Left cardiac atrium (tissue), 4 donors: ENCODE measurements around the gene NKPD1. TPM values are rescaled to one million over a fixed set of nuclear protein-coding genes. Genes with fewer than 3 reads are reported as not detected.

Experiments used
- ATAC-seq, 2 donors: fragments of 200-7000 bp; cut with Tn5 transposase; one replicate each; pipeline ENCODE4 v1.9.1; 2020; ENCODE audit warnings: mild to moderate bottlenecking in 2 of 2, moderate library complexity in 2 of 2
- DNase-seq: peaks from one replicate; pipeline ENCODE4 v3.0.0-alpha.2; 2020
- intact Hi-C, 2 donors: fragments of 100-400 bp; cut with DNase I; formaldehyde crosslinking; loops; one replicate each; pipeline versions ENCODE4 v1.14.1 to v1.15.1; 2022 to 2023
- total RNA-seq, 2 donors: library from RNA; stranded (reverse); fragmentation: NEBNext Ultra II Directional; extraction: Animal tissue kit (Norgen Biotek cat#: 25700); gene quantifications; one replicate each; pipeline ENCODE4 v1.2.1, GENCODE V29; 2021
- donor health status: DM: no; HTN: yes; CAD: no.
- donor health status: DM: no; HTN: yes; CAD: no; lungs with severe emphysema.
- donor health status: DM: yes; HTN: yes; CAD: no.
- donor health status: Dilated cardiomyopathy.

NKPD1 gene
- total RNA-seq, 2 donors from 2014 or later, result 0.05 TPM; not detected in 1

- intact Hi-C loops, result no loop called here
- DNase-seq, result no peak
- no peak for ATAC-seq
Observed at GRCh38 chr19:45144431-45145269, 16.1 kb downstream of the NKPD1 start.

- no peak for ATAC-seq
- intact Hi-C loops, result no loop called here
- DNase-seq, result no peak
Observed at GRCh38 chr19:45142726-45143110, 18.1 kb downstream of the NKPD1 start.

- DNase-seq, result no peak
- no peak for ATAC-seq
- intact Hi-C loops, result no loop called here
Observed at GRCh38 chr19:45142016-45142725, 18.6 kb downstream of the NKPD1 start.

DNA sequence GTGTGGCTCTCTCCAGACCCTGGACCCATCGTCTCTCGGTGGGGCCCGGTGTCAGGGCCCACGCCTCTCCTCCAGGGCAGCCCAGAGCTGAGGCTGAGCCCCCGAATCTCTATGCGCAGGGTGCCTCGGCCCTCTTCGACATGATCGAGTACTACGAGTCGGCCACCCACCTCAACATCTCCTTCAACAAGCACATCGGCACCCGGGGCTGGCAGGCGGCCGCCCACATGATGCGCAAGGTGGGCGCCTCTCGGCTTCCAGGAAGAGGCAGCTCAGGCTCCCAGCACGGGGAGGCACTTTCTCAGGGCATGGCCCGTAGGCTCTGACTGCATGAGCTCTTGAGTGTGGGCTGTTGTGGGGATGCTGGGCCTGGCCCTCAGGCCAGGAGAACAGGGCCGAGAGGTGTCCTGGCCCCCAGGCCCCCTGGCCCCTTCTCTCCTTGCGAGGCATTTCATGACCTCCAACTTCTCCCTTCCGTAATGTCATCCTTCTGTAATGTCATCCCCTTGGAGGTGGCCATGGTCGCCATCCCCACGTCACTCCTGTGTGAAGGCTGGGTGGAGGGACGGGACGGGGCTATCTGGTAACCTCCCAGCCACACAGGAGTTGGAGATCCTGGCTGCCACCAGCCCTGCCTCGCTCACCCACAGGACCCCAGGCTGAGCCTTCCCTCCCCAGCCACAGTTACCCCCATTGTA, 19.4 kb downstream of the NKPD1 start:
- intact Hi-C loops, result no loop called here
- DNase-seq (no peak), ATAC-seq (no peak)

DNA sequence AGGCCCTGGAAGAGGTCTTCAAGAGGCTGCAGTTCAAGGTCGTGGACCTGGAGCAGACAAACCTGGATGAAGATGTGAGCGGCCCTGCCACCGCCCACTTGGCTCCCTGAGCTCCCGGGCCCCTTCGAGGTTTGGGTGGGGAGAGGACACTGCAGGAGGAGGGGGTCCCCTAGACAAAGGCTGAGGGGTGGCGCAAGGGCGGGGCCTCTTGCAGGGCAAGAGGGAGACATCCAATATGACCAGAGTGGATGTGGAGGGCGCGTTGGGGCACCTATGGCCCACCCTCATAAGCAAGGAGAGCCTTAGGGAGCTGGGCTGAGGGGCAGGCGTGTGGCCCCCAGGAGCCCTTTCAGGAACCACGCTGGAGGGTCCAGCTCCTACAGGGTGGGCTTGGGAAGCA, 20.2 kb downstream of the NKPD1 start:
- no peak for DNase-seq
- intact Hi-C loops, result no loop called here
- no peak for ATAC-seq

- intact Hi-C loops, result no loop called here
- ATAC-seq (no peak), DNase-seq (no peak)
Observed at GRCh38 chr19:45140144-45140503, 20.7 kb downstream of the NKPD1 start.

- intact Hi-C loops, result no loop called here
- no peak for DNase-seq
- ATAC-seq, result no peak
Observed at GRCh38 chr19:45139286-45140143, 21.3 kb downstream of the NKPD1 start.

- ATAC-seq (no peak), DNase-seq (no peak)
- intact Hi-C loops, result no loop called here
Observed at GRCh38 chr19:45138303-45138751, 22.5 kb downstream of the NKPD1 start.

DNA sequence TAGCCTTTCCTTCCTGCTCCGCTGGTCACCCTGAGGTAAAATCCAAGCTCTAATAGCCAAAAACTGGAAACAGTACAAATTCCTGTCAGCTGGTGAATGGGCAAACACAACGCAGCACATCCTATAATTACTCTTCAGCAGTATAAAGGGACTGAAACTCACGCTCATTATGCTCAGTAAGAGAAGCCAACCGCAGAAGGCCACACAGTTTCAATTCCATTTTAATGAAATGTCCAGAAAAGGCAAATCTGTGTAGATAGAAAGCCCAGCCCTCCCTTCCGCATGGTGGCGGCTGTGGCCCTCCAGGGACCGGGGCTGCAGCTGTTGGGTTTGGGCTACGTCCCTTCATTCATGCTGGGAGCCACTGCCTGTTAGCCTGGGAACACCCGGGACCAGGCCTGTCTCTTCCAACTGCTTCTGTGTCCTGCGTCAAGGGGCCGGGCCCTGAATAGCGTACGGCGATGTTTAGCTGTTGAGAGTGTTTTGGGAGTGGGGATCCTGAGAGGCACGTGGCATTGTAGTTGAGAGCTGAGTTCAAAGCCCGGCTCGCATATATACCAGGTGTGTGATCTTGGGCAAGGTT, 23.5 kb downstream of the NKPD1 start:
- intact Hi-C loops, result no loop called here
- peak; percentile 59 to 71 for ATAC-seq
- DNase-seq, result peak; percentile 42

GRCh38 chr19:45136507-45137178, 24.1 kb downstream of the NKPD1 start:
- DNase-seq (no peak), ATAC-seq (peak in 1 of 2 donors; percentile 34)
- intact Hi-C loops, result no loop called here

DNA sequence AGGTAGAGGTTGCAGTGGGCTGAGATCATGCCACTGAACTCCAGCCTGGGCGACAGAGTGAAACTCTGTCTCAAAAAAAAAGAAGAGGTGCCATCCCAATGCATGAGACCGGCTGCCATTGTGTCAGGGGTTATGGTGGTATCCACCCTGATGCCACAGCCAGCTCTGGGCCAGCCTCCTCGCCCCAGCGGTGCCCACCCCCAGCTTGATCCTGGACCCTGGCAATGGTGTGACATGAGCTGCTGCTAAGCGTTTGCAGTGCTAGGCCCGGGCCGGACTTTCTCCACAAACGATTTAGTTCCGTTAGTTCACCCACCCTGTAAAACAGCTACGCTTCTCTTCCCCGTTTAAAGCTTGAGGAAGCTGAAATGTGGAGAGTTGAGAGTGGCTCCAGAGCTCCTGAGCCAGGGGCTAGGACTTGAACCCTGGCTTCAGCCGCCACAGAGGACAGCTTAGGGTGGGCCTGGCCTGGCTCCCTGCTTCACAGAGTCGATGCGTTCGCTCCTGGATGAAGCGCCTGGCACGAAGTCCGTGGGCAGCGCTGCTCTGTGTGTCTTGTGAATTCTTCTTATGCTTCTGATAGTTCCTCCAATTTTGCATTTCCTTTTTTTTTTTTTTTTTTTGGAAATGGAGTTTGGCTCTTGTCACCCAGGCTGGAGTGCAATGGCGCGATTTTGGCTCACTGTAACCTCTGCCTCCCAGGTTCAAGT, 25.5 kb downstream of the NKPD1 start:
- DNase-seq, result no peak
- intact Hi-C loops, result no loop called here
- no peak for ATAC-seq

DNA sequence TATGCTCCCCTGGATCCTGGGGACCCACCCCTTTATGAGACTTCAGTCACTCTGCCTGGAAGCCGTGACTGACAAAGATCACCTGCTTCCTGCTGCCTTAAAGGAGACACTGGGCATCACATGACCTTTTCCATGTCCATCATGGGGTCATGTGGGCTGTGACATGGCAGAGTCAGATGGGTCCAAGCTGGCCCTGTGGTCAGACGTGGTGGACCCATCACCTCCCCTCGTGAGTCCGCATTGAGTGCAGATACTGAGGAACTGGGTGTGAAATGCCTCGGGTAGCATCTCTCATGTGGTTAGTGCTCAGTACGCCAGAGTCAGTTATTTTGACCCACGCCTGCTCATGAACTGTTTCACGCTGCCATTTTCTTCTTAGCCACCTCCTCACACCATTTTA, 27.1 kb downstream of the NKPD1 start:
- intact Hi-C loops, result no loop called here
- DNase-seq, result no peak
- ATAC-seq, result no peak

DNA sequence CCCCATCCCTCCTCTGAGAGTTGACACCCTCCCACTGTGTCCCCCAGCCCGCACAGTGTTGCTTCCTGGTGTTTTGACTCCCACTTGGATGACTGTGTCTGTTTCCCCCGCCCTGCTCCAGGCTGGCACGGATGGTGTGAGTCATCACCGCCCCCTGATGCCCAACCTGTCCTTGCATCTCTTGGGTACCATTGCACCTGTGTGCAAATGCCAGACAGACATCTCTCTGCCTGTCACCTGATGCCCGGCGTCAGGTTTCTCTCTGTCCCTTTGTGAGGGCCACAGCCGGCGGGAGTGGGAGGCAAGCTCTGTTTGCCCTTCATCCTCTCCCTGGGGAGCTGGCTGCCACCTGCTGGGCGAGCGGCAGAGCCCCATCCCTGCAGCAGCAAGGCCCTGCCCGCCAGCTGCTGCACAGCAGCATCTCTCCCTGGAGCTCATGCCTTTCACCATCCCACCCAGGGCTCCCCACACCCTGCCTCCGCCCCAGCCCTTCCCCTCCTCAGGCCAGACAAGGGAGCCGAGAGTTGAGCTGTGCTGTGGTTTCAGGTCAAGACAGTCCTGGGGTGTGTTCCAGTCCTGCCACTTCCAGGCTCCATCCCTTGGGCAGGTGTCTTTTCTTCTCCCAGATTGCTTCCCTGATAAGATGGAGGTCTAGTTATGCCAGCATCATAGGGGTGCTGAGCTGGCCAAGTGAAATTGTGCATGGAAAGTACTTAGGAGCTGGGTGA, 29.7 kb downstream of the NKPD1 start:
- ATAC-seq, result peak in 1 of 2 donors; percentile 17
- intact Hi-C loops, result no loop called here
- DNase-seq, result no peak

DNA sequence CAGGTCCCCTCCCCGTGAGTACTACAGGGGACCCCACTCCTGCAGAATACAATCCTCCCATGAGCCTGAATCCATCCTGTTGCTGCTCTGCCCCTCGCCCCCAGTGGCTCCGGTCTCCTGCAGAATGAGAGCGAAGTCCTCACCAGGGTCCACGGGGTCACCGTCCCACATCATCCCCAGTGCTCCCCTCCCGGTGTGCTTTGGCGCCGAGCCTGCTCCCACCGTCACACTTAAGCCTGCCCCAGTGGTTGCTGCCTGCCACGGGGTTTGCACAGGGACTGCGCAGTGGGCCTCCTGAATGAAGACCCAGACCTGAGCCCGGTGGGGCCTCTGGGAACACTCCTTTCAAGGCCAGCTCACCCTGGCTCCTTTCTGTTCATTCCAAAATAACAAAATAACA, 30.5 kb downstream of the NKPD1 start:
- DNase-seq (no peak), ATAC-seq (no peak)
- intact Hi-C loops, result no loop called here

DNA sequence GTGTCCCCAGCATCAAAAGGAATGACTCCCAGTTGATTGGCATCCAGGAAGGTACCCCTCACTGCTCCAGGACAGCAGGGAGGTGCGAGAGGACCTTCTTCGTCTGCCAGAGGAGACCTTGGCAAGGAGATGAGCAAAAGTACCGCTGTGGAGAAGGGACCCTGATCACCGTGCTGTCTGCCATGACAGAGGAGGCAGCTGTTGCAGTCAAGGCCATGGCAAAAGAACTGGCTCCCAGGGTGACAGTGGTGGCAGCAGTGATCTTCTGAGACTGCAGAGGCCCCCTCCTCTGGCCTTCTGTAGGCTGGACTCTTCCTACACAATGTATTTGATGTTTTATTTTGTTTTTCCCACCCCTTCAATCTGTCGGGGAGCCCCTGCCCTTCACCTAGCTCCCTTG, 32.0 kb downstream of the NKPD1 start:
- intact Hi-C loops, result no loop called here
- ATAC-seq, result no peak
- no peak for DNase-seq

GRCh38 chr19:45128146-45128545, 32.6 kb downstream of the NKPD1 start:
- ATAC-seq (no peak), DNase-seq (no peak)
- intact Hi-C loops, result no loop called here

DNA sequence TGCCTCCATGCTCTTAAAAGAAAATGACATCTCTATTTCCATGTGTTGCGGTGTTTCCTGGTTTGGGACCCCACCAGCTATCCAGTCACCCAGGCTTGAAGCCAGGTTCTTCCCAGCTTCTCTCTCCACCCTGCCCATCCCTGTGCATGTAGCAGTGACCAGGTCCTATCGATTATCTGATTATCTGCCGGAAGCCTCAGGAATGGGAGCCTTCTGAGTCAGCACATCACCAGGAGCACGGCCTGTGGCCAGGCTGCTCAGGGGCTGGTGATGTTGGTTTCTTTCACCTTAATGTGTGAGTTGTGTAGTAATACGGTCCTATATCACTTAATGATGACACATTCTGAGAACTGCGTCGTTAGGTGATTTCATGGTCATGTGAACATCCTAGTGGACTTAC, 34.1 kb downstream of the NKPD1 start:
- intact Hi-C loops, result no loop called here
- ATAC-seq, result no peak
- no peak for DNase-seq
